NOMO-1 (cell line): Measurements from ENCODE around the gene DYSF.
"Not testable (repeated sequence)": the region's sequence is repeated elsewhere in the genome, so short reads cannot be mapped to it uniquely, and the experiment has no call there.

Experiments
- DNase-seq, 2 experiments: peaks; one replicate each; lab custom pipeline; 2025; ENCODE audit not compliant: unreplicated experiment in 2 of 2; lab: John Stamatoyannopoulos, UW

The DYSF gene

DNA sequence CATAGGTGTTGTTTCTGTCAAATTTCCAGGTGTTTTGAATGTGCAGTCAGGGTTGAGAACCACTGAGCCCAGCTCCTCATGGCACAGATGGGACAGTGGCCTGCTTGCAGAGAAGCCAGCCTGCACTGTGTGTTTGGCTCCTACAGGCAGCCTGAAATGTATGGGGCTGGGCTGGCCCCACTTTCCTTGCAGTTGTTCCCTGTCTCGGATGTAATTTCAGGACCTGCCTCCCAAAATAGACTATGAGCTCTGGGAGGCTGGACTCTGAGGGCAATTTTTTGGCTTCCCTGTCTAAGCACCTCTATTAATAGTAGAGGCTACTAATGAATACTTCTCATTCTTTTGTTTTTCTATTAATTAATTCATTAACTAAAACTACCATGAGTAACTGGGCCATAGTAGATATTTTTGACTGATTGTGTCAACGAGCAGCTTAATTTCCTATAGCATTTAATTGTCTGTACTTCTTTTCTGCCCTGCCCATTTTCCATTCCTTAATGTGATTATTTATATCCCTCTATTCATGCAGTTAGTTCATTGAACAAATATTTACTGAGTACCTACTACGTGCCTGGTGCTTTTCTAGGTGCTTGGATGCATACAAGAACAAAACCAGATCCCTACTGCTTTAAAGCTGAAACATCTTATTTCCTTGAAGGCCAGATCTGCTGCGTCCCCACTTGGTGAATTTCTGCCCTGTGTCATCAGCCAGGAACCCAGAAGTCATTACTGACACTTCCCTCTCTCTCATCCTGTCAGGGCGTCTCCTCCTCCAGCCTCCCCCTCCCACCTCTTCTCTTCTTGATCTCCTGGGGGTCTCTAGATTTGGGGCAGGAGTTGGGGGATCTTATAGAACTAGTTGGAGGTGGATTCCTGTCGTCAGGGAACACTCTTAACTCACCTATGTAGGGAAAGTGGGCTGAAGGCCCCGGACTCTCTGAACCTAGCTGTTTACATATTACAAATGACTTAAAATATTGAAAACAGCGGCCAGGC, 16.3 kb downstream of the DYSF start:
- DNase-seq = no peak

DNA sequence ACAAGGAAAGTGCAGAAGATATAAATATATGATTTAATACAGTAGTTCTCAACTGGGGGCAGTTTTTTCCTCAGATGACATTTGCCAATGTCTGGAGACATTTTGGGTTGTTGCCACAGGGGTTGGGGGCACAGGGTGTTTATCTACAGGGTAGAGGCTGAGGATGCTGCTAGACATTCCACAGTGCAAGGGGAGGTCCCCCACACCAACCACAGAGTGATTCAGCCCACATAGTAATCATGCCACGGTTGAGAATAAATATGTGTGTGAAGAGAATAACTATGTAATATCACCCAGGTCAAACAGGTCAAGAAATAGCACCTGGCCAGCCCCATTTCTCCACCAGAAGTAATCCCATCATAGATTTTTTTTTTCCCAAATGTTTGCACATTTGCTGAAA, 17.9 kb downstream of the DYSF start:
- DNase-seq = no peak

DNA sequence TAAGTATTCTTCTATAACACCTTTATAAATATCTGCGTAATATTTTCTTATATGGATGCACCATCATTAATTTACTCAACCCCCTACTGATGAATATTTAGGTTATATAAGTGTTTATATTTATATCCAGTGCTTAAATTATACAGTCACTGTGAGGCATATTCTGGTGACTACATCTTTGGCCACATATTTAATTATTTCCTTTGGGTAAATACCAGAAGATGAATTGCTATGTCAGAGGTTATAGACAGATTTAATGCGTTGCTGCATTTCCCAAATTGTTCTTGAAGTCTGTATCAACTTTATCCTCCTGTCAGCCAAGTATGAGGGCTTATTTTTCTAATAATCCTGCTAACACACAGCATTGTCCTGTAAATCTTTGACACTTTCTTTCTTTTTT, 18.7 kb downstream of the DYSF start:
- no peak for DNase-seq

DNA sequence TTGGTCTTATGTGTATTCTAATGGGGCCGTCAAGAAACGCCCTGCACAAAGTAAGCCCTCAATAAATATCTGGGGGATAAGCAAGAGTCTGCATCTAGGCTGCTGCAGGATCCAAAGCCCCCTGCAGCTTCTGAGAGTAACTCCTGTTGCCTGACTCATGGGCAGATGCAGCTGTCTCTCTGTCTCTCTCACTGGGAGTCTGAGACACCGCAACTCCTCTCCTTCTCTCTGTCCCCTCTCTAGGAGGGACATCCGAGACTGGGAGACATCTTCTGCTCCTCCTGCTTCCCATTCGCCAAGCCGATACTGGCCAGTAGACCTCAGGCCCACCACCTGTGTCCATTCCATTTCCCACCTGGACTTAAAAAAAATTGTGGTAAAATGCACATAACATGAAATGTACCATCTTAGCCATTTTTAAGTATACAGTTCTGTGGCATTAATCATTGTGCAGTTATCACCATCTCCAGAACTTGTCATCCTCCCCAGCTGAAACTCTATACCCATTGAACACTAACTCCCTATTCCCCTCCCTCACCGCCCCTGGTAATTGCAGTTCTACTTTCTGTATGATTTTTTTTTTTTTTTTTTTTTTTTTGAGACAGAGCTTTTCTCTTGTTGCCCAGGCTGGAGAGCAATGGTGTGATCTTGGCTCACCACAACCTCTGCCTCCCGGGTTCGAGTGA, 20.1 kb downstream of the DYSF start:
- no peak for DNase-seq

DNA sequence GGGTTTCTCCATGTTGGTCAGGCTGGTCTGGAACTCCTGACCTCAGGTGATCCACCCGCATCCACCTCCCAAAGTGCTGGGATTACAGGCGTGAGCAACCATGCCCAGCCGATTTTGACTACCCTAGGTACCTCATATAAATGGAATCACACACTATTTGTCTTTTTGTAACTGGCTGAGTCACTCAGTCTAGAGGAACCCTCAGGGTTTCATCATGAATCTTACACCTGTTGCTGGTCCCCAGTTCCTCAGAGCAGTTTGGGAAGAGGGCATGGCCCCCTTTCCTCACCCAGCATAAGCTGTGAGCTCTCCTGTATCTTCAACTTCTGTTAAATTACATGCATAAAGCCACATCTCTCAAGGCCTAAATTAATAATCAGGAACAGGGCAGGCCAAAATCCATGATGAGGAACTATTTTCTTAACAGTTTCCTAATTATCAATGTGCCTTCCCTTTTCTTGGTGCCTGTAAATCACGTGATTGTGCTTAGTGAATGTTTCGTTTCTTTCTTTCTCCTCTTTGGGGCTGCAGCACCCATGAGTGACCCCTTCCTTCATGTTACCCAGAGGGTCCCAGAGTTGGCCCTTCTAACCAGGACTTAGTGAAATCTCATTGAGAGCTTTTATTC, 20.9 kb downstream of the DYSF start:
- DNase-seq = peak; percentile 74 to 78

DNA sequence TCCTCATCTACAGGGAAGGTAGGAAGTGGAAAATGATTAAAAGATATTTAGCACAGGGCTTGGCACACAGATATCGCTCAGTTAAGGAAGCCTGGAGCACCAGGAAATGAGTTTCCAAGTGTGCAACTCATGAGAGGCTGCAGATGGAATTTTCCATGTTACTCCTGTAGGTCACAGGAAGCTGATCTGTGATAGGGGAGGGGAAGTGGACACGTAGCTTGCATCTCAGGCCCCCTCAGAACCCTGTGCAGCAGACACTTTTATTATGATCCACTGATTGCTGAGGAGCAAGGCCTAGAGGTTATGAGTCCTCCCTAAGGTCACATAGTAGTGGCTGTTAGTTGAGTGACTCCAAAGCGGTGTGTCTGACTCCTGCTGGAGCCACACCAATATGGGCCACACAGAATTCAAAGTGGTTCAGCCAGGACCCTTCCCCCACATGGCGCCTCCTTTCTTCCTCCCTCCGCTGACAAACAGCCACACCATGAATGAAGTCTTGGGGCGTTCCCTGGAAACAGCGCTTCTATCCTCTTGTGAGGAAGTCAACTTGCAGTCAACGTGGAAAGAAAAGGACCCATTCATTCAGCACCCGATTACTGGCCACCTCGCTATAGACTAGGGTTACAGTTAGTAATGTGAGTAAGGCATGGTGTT, 21.5 kb downstream of the DYSF start:
- DNase-seq = no peak

DNA sequence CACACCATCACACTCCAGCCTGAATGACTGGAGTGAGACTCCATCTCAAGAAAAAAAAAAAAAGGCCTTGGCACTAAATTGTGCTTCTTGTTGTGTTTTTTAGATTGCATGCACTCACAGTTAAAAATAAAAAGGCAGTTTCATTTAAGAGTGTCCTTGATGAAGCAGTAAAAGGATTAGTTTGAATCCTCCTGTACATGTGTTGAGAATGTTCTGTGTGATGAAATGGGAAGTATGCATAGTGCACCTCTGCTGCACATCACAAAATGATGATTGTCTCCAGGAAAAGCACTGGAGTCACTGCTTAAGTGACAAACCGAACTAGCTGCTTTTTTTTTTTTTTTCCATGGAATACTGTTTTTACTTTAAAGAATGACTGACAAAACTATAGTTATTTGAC, 23.1 kb downstream of the DYSF start:
- no peak for DNase-seq

DNA sequence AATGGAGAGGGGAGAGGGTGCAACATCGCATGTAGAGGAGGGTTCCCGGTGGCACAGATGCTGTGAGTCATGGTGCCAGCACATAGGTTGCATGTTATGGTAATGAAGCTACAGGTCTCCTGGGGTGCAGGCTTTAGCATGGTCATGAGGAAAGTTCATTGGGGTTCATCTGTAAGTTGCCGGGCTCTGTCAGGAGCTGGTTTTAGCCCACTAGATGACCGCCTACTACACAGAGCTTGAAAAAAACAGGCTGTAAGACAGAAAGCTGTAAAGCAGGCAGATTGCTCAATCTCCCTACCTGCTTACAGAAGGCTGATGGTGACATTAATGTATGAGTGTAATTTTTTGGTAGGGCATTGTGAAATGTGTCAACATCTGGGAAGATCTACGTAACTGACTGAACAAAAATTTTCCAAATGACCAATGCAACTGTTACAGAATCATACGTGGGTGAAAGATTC, 23.9 kb downstream of the DYSF start:
- peak; percentile 33 to 74 for DNase-seq

DNA sequence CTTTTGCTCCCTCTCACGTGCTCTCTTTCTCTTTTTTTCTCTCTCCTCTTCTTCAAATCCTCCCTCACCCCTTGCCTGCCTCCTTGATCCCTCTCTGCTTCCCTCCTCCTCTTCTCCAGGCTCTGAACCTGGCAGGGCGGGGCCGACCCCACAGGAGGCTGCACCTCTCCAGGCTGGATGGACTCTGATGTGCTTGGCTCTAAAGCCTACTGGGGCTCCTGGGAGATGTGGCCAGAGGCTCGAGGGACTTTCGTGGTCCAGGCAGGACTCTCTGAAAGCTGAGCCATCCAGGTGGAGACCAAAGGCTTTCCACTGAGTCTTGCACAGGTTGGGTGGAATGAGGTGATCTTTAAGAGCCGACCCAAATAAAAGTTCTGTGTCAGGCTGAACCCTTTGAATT, 25.4 kb downstream of the DYSF start:
- DNase-seq = no peak

DNA sequence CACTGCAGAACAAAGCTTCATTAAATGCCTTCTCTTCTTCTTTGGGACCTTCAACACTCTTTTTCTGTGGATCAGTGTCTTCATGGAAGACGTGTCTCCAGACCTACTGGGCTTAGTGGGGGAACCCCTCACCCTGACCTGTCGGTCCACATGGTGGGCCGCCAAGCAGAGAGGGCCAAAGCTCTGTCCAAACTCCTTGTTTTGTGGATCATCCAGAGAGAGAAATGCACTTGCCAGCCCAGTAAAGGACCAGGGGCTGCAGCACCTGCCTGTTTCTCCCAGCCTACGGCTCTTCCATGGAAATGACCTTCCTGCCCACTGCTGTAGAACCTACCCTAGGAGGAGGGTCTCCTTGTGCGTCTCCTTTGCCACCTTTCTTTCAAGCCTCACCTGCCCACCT, 25.9 kb downstream of the DYSF start:
- DNase-seq = no peak

DNA sequence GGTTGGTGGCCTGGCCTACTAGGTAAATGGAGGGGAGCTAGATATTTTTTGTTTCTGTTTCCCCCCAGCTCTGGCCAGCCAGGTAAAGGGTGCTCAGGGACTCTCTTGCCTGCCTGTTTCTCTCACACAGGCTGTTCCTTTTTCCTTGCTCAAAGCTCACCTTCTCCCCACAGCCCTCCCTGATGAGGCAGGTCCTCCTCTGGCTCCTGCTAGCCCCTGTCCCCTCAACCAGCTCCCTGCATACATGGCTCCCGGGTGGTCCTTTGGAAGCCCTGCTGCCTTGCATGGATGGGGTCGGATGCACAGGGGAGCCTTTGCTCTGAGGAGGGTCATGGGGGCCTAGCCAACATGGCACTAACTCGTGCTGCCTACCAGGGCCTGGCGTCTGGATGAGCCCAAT, 27.8 kb downstream of the DYSF start:
- DNase-seq = no peak

DNA sequence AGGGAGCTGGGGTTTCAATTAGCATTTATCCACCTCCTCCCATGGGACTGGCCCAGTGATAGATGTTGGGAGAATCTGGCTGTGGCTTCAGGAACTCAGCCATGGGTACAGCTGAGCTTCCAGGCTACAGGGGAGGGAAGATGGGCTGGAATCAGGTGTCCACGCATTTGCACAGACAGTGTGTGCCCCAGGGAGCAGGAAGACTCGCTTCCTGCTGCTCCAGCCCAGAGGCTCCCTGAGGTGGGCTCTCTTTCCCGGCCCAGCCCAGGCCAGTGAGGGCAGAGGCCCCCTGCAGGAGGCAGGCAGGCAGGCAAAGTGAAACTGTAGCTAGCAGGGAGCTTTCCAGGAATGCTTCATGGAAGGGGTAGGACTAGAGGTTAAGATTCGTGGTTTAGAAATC, 28.7 kb downstream of the DYSF start:
- no peak for DNase-seq

DNA sequence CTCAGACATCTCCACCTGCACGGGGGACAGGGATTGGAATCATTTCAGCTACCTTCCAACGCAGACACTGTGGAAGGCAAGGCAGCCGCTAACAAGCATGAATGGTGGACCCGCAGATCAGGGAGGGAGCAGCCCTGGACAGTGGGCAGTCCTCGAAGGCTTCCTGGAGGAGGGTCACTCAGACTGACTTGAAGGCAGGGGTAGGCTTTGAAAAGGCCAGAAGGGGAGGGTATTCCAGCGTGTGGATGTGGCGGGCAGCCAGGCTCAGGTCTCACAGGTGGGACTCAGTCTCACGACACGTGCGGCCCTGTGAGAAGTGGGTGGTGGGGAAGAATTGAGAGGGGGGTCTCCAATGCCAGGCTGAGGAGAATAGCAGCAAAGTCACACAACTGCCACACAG, 29.9 kb downstream of the DYSF start:
- no peak for DNase-seq

DNA sequence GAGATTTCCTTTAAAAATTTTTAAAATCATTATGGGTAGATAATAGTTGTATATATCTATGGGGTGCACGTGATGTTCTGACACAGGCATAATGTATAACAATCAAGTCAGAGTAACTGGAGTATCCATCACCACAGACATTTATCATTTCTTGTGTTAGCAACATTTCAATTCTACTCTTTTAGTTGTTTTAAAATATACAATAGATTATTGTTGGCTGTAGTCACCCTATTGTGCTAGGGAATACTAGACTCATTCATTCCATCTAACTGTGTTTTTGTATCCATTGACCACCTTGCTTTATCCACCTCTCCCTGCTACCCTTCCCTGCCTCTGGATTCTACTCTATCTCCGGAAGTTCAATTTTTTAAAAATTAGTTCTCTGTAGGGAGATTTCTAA, 31.0 kb downstream of the DYSF start:
- no peak for DNase-seq

DNA sequence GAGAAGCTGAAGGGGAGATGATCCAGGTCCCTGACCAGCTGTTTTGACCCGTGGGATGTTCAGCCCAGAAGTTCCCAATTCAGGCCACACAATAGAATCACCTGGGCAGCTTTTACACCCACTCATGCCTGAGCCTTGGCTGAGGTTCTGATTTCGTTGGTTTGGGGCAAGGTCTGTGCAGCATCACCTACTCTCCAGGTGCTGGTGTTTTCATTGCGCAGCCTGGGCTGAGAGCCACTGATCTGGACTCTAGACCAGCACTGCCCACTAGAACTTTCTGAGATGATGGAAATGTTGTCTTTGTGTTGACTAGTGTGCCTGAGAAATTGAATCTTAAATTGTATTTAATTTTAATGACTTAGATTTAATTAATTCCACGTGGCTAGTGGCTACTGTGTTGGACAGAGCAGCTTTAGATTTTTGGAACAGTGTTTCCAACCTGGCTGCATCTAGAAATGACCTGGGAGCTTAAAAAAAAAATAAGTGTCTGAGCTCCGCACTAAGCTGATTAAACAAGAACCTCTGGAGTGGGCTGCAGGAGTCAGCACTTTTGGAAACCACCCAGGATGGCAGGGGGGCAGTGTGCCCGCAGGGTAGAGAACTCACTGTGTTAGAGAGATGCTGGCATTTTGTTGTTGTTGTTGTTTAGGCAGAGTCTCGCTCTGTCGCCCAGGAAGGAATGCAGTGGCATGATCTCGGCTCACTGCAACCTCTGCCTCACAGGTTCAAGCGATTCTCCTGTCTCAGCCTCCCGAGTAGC, 33.7 kb downstream of the DYSF start:
- DNase-seq = no peak

DNA sequence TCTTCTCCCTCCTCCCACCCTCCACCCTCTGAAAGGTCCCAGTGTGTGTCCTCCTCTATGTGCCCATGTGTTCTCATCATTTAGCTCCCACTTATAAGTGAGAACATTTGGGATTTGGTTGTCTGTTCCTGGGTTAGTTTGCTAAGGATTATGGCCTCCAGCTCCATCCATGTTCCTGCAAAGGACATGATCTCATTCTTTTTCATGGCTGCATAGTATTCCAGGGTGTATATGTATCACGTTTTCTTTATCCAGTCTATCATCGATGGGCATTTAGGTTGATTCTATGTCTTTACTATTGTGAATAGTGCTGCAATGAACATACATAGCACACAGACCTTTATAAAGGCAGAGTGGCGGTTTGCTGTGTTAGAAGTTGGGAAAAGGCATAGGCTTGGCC, 38.2 kb downstream of the DYSF start:
- DNase-seq = not testable (repeated sequence)

DNA sequence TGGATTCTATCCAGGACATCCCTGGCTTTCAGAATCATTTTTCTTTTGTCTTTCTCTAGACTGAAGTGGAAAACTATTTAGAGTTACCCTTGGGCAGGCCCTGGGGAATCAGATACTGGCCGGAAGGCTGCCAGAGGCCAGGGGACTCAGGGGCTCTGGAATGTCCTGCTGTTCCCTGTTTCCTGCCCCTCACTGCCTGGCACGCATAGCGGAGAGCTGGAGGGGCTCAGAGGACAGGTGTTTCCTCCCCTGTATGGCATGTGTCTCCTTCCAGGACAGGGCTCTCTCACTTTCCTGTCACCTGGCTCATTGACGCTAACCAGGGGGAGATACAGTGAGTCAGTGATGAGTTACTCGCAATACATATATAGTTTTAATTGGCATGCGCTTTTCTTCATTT, 38.8 kb downstream of the DYSF start:
- DNase-seq = no peak

DNA sequence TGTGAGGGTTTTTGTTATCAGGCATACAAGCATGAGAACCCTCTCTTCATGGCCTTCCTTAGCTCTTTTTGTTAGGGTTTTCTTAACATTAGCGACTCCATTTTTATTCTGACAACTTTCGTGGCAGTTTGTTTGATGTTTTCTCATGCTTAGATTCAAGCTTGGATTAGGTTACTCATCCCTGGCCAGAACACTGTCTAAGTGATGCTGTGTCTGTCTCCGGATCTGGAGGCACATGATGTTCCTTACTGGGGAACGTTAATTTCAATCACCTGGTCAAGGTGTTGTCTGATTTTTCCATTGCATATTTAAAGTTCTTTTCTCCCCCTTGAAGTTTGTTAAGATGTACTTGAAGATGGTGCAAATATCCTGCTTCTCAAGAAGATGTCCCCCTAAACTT, 40.7 kb downstream of the DYSF start:
- DNase-seq = no peak

DNA sequence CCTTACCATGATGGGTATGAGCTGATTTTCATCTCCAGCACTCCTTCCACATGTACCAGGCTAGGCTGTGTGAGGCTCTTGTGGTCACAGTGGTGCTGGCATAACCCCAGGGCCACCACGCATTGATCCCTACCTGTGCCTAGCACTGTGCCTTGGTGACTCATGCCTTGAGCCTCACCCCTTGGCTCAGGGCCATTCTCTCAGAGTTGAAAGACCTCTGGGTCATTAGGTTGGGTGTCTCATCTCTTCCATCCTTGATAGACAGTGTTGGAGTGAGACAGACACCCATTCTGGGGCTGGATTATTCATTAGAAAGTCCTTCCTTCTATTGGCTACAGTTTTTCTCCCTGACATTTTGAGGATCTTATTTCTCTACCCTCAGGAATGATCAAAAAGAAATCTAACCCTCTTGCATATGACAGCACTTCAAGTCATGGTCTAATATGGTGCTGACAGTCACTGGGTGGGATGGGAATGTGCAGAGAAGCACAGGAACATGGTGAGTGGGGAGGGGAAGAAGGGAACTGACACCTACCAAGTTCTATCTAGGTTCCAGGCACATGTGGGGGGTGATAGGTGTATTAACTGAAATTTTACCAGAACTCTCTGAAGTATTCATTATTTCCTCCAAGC, 41.3 kb downstream of the DYSF start:
- no peak for DNase-seq
